ENCODE measurements around the gene GTF2E1.
A peak's percentile ranks its signal among the peaks of the same experiment; 100 is the strongest.
"Not testable (repeated sequence)": the region's sequence is repeated elsewhere in the genome, so short reads cannot be mapped to it uniquely, and the experiment has no call there.

The GTF2E1 gene

GRCh38 chr3:120742198-120742848 is at the start of gene GTF2E1, which contains the start of gene RABL3:
Gene GTF2E1, plus strand, starts transcription at chr3:120742744. Its CDS starts 7,809 bp downstream, at chr3:120750553.
Gene RABL3, minus strand, starts transcription at chr3:120742516. Its CDS starts 9 bp downstream, at chr3:120742507.
- H3K4me1 ChIP-seq (ENCODE audit: control insufficient read depth in 1 of 2, insufficient read depth in 2 of 2, low read length in 2 of 2): peaks cover 10 to 11% of the 10 kb centered on the region in 2 donors
- peak within 1 kb of the TSS; percentile 96 to 97 for H3K9ac ChIP-seq (ENCODE audit: low read depth in 1 of 2, low read length in 2 of 2)
- H3K27me3 ChIP-seq (ENCODE audit: control insufficient read depth in 1 of 2, insufficient read depth in 2 of 2, low read length in 2 of 2): no peaks in the 10 kb centered on the region
- peak within 1 kb of the TSS; percentile 97 for H3K27ac ChIP-seq (ENCODE audit: low read depth, low read length)
- no peaks in the 10 kb centered on the region for H3K36me3 ChIP-seq (ENCODE audit: control insufficient read depth in 1 of 2, insufficient read depth in 2 of 2, low read length in 2 of 2)
- H3K4me3 ChIP-seq (ENCODE audit: low read depth in 1 of 2, low read length in 2 of 2): peak within 1 kb of the TSS; percentile 96 to 98
- H3K9me3 ChIP-seq (ENCODE audit: control insufficient read depth in 1 of 2, low read length in 2 of 2): no peaks in the 10 kb centered on the region

GRCh38 chr3:120693439-120694171 is 48.9 kb upstream of the GTF2E1 start:
- Histone ChIP-seq H3K4me3 (ENCODE audit: low read depth in 1 of 2, low read length in 2 of 2) (no peak overlapping the region), H3K36me3 (ENCODE audit: control insufficient read depth in 1 of 2, insufficient read depth in 2 of 2, low read length in 2 of 2) (peaks cover 0 to 19% of the 10 kb centered on the region in 2 donors), H3K9me3 (ENCODE audit: control insufficient read depth in 1 of 2, low read length in 2 of 2) (no peaks in the 10 kb centered on the region), H3K4me1 (ENCODE audit: control insufficient read depth in 1 of 2, insufficient read depth in 2 of 2, low read length in 2 of 2) (peaks cover 0 to 8% of the 10 kb centered on the region in 2 donors), H3K27ac (ENCODE audit: low read depth, low read length) (no peak overlapping the region), H3K27me3 (ENCODE audit: control insufficient read depth in 1 of 2, insufficient read depth in 2 of 2, low read length in 2 of 2) (no peaks in the 10 kb centered on the region), H3K9ac (ENCODE audit: low read depth in 1 of 2, low read length in 2 of 2) (no peak overlapping the region)

GRCh38 chr3:120699333-120699732 is 43.2 kb upstream of the GTF2E1 start:
- Histone ChIP-seq H3K9me3 (ENCODE audit: control insufficient read depth in 1 of 2, low read length in 2 of 2) (no peaks in the 10 kb centered on the region), H3K4me3 (ENCODE audit: low read depth in 1 of 2, low read length in 2 of 2) (no peak overlapping the region), H3K4me1 (ENCODE audit: control insufficient read depth in 1 of 2, insufficient read depth in 2 of 2, low read length in 2 of 2) (no peaks in the 10 kb centered on the region), H3K9ac (ENCODE audit: low read depth in 1 of 2, low read length in 2 of 2) (no peak overlapping the region), H3K27me3 (ENCODE audit: control insufficient read depth in 1 of 2, insufficient read depth in 2 of 2, low read length in 2 of 2) (no peaks in the 10 kb centered on the region), H3K27ac (ENCODE audit: low read depth, low read length) (no peak overlapping the region), H3K36me3 (ENCODE audit: control insufficient read depth in 1 of 2, insufficient read depth in 2 of 2, low read length in 2 of 2) (peaks cover 3 to 13% of the 10 kb centered on the region in 2 donors)

GRCh38 chr3:120705884-120706582 is 36.5 kb upstream of the GTF2E1 start:
- H3K36me3 ChIP-seq (ENCODE audit: control insufficient read depth in 1 of 2, insufficient read depth in 2 of 2, low read length in 2 of 2): peaks cover 3 to 8% of the 10 kb centered on the region in 2 donors
- H3K27ac ChIP-seq (ENCODE audit: low read depth, low read length): no peak overlapping the region
- H3K4me3 ChIP-seq (ENCODE audit: low read depth in 1 of 2, low read length in 2 of 2): no peak overlapping the region
- no peaks in the 10 kb centered on the region for H3K9me3 ChIP-seq (ENCODE audit: control insufficient read depth in 1 of 2, low read length in 2 of 2)
- no peaks in the 10 kb centered on the region for H3K27me3 ChIP-seq (ENCODE audit: control insufficient read depth in 1 of 2, insufficient read depth in 2 of 2, low read length in 2 of 2)
- no peaks in the 10 kb centered on the region for H3K4me1 ChIP-seq (ENCODE audit: control insufficient read depth in 1 of 2, insufficient read depth in 2 of 2, low read length in 2 of 2)
- H3K9ac ChIP-seq (ENCODE audit: low read depth in 1 of 2, low read length in 2 of 2): no peak overlapping the region

GRCh38 chr3:120706950-120707349 is 35.6 kb upstream of the GTF2E1 start:
- peaks cover 3 to 8% of the 10 kb centered on the region in 2 donors for H3K36me3 ChIP-seq (ENCODE audit: control insufficient read depth in 1 of 2, insufficient read depth in 2 of 2, low read length in 2 of 2)
- no peaks in the 10 kb centered on the region for H3K9me3 ChIP-seq (ENCODE audit: control insufficient read depth in 1 of 2, low read length in 2 of 2)
- H3K9ac ChIP-seq (ENCODE audit: low read depth in 1 of 2, low read length in 2 of 2): no peak overlapping the region
- no peak overlapping the region for H3K27ac ChIP-seq (ENCODE audit: low read depth, low read length)
- no peaks in the 10 kb centered on the region for H3K27me3 ChIP-seq (ENCODE audit: control insufficient read depth in 1 of 2, insufficient read depth in 2 of 2, low read length in 2 of 2)
- H3K4me1 ChIP-seq (ENCODE audit: control insufficient read depth in 1 of 2, insufficient read depth in 2 of 2, low read length in 2 of 2): no peaks in the 10 kb centered on the region
- H3K4me3 ChIP-seq (ENCODE audit: low read depth in 1 of 2, low read length in 2 of 2): no peak overlapping the region

- Histone ChIP-seq H3K9me3 (ENCODE audit: control insufficient read depth in 1 of 2, low read length in 2 of 2) (no peaks in the 10 kb centered on the region), H3K4me1 (ENCODE audit: control insufficient read depth in 1 of 2, insufficient read depth in 2 of 2, low read length in 2 of 2) (no peaks in the 10 kb centered on the region), H3K36me3 (ENCODE audit: control insufficient read depth in 1 of 2, insufficient read depth in 2 of 2, low read length in 2 of 2) (peaks cover 3 to 5% of the 10 kb centered on the region in 2 donors), H3K9ac (ENCODE audit: low read depth in 1 of 2, low read length in 2 of 2) (no peak overlapping the region), H3K27ac (ENCODE audit: low read depth, low read length) (no peak overlapping the region), H3K27me3 (ENCODE audit: control insufficient read depth in 1 of 2, insufficient read depth in 2 of 2, low read length in 2 of 2) (no peaks in the 10 kb centered on the region), H3K4me3 (ENCODE audit: low read depth in 1 of 2, low read length in 2 of 2) (no peak overlapping the region)
These were observed 34.1 kb upstream of the GTF2E1 start for GRCh38 chr3:120708408-120708807.

GRCh38 chr3:120710369-120710768 is 32.2 kb upstream of the GTF2E1 start:
- H3K36me3 ChIP-seq (ENCODE audit: control insufficient read depth in 1 of 2, insufficient read depth in 2 of 2, low read length in 2 of 2): peaks cover 0 to 5% of the 10 kb centered on the region in 2 donors

GRCh38 chr3:120713262-120713661 is 29.3 kb upstream of the GTF2E1 start:
- no peak overlapping the region for H3K9ac ChIP-seq (ENCODE audit: low read depth in 1 of 2, low read length in 2 of 2)
- no peak overlapping the region for H3K4me3 ChIP-seq (ENCODE audit: low read depth in 1 of 2, low read length in 2 of 2)
- peaks cover 0 to 5% of the 10 kb centered on the region in 2 donors for H3K36me3 ChIP-seq (ENCODE audit: control insufficient read depth in 1 of 2, insufficient read depth in 2 of 2, low read length in 2 of 2)
- no peaks in the 10 kb centered on the region for H3K9me3 ChIP-seq (ENCODE audit: control insufficient read depth in 1 of 2, low read length in 2 of 2)
- no peak overlapping the region for H3K27ac ChIP-seq (ENCODE audit: low read depth, low read length)
- no peaks in the 10 kb centered on the region for H3K27me3 ChIP-seq (ENCODE audit: control insufficient read depth in 1 of 2, insufficient read depth in 2 of 2, low read length in 2 of 2)
- H3K4me1 ChIP-seq (ENCODE audit: control insufficient read depth in 1 of 2, insufficient read depth in 2 of 2, low read length in 2 of 2): no peaks in the 10 kb centered on the region

More at GRCh38 chr3:120710369-120710768, 32.2 kb upstream of the GTF2E1 start:
- Histone ChIP-seq H3K9ac (ENCODE audit: low read depth in 1 of 2, low read length in 2 of 2) (no peak overlapping the region), H3K9me3 (ENCODE audit: control insufficient read depth in 1 of 2, low read length in 2 of 2) (no peaks in the 10 kb centered on the region), H3K27me3 (ENCODE audit: control insufficient read depth in 1 of 2, insufficient read depth in 2 of 2, low read length in 2 of 2) (no peaks in the 10 kb centered on the region), H3K27ac (ENCODE audit: low read depth, low read length) (no peak overlapping the region), H3K4me1 (ENCODE audit: control insufficient read depth in 1 of 2, insufficient read depth in 2 of 2, low read length in 2 of 2) (no peaks in the 10 kb centered on the region), H3K4me3 (ENCODE audit: low read depth in 1 of 2, low read length in 2 of 2) (no peak overlapping the region)

GRCh38 chr3:120719167-120719834 is 23.2 kb upstream of the GTF2E1 start:
- H3K9me3 ChIP-seq (ENCODE audit: control insufficient read depth in 1 of 2, low read length in 2 of 2); H3K36me3 ChIP-seq (ENCODE audit: control insufficient read depth in 1 of 2, insufficient read depth in 2 of 2, low read length in 2 of 2); H3K27ac ChIP-seq (ENCODE audit: low read depth, low read length); H3K4me1 ChIP-seq (ENCODE audit: control insufficient read depth in 1 of 2, insufficient read depth in 2 of 2, low read length in 2 of 2); H3K27me3 ChIP-seq (ENCODE audit: control insufficient read depth in 1 of 2, insufficient read depth in 2 of 2, low read length in 2 of 2): not testable (repeated sequence)
- Histone ChIP-seq H3K4me3 (ENCODE audit: low read depth in 1 of 2, low read length in 2 of 2) (peak overlapping the region in 1 of 2 donors; percentile 61), H3K9ac (ENCODE audit: low read depth in 1 of 2, low read length in 2 of 2) (peak overlapping the region in 1 of 2 donors; percentile 12)
